Panc1 (cell line): ENCODE measurements around the gene CYP11A1.

Experiments used
- POLR2AphosphoS5 ChIP-seq: IDR thresholded peaks from 2 replicates; pipeline ENCODE4 v1.6.1; 2012; ENCODE audit warnings: mild to moderate bottlenecking, low read depth, low read length, moderate library complexity
- TF ChIP-seq, protein P1 (sequence below): fragments of 450-650 bp; IDR thresholded peaks from 2 replicates; pipeline ENCODE4 v1.5.1; 2017; ENCODE audit warnings: mild to moderate bottlenecking
- TF ChIP-seq, protein P2 (sequence below), 2 experiments: IDR thresholded peaks; 2 replicates each; pipeline ENCODE4 v1.6.1; 2011 to 2012; ENCODE audit warnings: low read depth in 2 of 2, control low read depth in 1 of 2, low read length in 1 of 2, mild to moderate bottlenecking in 1 of 2, moderate library complexity in 1 of 2; ENCODE audit not compliant: insufficient read depth in 1 of 2

DNA sequence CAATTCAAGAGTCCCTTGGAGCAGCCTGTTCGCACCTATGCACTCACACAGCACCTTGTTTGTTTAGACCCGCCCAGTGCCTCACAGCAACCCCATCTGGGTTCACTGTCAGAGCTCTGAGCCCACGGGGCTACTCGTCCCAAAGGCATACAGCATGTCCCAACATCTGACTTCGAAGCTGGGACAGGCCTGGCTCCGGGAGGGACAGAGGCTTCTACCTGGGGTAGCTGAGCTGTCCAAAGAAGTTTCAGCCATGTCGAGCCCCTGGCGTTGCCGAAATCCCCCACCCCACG, 28.6 kb upstream of the CYP11A1 start:
- TF ChIP-seq, protein P1, sequence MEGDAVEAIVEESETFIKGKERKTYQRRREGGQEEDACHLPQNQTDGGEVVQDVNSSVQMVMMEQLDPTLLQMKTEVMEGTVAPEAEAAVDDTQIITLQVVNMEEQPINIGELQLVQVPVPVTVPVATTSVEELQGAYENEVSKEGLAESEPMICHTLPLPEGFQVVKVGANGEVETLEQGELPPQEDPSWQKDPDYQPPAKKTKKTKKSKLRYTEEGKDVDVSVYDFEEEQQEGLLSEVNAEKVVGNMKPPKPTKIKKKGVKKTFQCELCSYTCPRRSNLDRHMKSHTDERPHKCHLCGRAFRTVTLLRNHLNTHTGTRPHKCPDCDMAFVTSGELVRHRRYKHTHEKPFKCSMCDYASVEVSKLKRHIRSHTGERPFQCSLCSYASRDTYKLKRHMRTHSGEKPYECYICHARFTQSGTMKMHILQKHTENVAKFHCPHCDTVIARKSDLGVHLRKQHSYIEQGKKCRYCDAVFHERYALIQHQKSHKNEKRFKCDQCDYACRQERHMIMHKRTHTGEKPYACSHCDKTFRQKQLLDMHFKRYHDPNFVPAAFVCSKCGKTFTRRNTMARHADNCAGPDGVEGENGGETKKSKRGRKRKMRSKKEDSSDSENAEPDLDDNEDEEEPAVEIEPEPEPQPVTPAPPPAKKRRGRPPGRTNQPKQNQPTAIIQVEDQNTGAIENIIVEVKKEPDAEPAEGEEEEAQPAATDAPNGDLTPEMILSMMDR: no peak
- TF ChIP-seq, protein P2, sequence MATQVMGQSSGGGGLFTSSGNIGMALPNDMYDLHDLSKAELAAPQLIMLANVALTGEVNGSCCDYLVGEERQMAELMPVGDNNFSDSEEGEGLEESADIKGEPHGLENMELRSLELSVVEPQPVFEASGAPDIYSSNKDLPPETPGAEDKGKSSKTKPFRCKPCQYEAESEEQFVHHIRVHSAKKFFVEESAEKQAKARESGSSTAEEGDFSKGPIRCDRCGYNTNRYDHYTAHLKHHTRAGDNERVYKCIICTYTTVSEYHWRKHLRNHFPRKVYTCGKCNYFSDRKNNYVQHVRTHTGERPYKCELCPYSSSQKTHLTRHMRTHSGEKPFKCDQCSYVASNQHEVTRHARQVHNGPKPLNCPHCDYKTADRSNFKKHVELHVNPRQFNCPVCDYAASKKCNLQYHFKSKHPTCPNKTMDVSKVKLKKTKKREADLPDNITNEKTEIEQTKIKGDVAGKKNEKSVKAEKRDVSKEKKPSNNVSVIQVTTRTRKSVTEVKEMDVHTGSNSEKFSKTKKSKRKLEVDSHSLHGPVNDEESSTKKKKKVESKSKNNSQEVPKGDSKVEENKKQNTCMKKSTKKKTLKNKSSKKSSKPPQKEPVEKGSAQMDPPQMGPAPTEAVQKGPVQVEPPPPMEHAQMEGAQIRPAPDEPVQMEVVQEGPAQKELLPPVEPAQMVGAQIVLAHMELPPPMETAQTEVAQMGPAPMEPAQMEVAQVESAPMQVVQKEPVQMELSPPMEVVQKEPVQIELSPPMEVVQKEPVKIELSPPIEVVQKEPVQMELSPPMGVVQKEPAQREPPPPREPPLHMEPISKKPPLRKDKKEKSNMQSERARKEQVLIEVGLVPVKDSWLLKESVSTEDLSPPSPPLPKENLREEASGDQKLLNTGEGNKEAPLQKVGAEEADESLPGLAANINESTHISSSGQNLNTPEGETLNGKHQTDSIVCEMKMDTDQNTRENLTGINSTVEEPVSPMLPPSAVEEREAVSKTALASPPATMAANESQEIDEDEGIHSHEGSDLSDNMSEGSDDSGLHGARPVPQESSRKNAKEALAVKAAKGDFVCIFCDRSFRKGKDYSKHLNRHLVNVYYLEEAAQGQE (IDR thresholded peaks at IDR 0.05; ENCODE audit: insufficient read depth in 1 of 2, low read depth in 2 of 2, low read length in 1 of 2): no peak
- no peak for TF ChIP-seq POLR2AphosphoS5
